ENCODE results near the gene PLA2G2A. TPM values are rescaled to one million over a fixed set of nuclear protein-coding genes. Genes with fewer than 3 reads are reported as not detected.

PLA2G2A gene
- total and polyA plus RNA-seq, 11 donors, result 2.8 to 539 (median 26.5) TPM

- Histone ChIP-seq H3K27me3 (no peaks in the 10 kb centered on the region), H3K4me1 (peaks cover 0 to under 1% (median 0%) of the 10 kb centered on the region in 12 donors), H3K36me3 (no peaks in the 10 kb centered on the region), H3K27ac (no peak overlapping the region), H3K4me3 (no peak overlapping the region), H3K9me3 (peaks cover 0 to 55% (median 19%) of the 10 kb centered on the region in 12 donors)
- TF ChIP-seq POLR2A (IDR thresholded peaks at IDR 0.05), result no peak
- TF ChIP-seq CTCF (IDR thresholded peaks at IDR 0.05), result no peak
- DNase-seq (no peak), ATAC-seq (no peak)
- WGBS, 4 donors, result 77 to 89% (median 87%) methylated on average over 2 of the region's 2 CpGs
- intact Hi-C loops (cut with DNase I), result no loop called here
Observed at GRCh38 chr1:20014153-20014552, 34.7 kb upstream of the PLA2G2A start.

- ATAC-seq (no peak), DNase-seq (no peak)
- intact Hi-C loops (cut with DNase I), result no loop called here
- peaks cover 0 to 11% (median 2%) of the 10 kb centered on the region in 12 donors for H3K4me1 ChIP-seq
- no peaks in the 10 kb centered on the region for H3K36me3 ChIP-seq
- no peak for TF ChIP-seq CTCF (IDR thresholded peaks at IDR 0.05)
- no peaks in the 10 kb centered on the region for H3K27me3 ChIP-seq
- 75 to 94% (median 81%) methylated on average over 1 of the region's 1 CpG for WGBS, 4 donors
- peaks cover 0 to 17% (median 7%) of the 10 kb centered on the region in 12 donors for H3K9me3 ChIP-seq
- H3K27ac ChIP-seq, result no peak overlapping the region
- H3K4me3 ChIP-seq, result no peak overlapping the region
Observed at GRCh38 chr1:20010016-20010415, 30.6 kb upstream of the PLA2G2A start.

GRCh38 chr1:20009212-20009611 lies 29.8 kb upstream of the PLA2G2A start:
- ATAC-seq (no peak), DNase-seq (no peak)
- no peaks in the 10 kb centered on the region for H3K27me3 ChIP-seq
- no peak for TF ChIP-seq POLR2A (IDR thresholded peaks at IDR 0.05)
- TF ChIP-seq CTCF (IDR thresholded peaks at IDR 0.05), result no peak
- no peaks in the 10 kb centered on the region for H3K36me3 ChIP-seq
- intact Hi-C loops (cut with DNase I), result no loop called here
- peak overlapping the region in 9 of 12 donors; percentile 27 to 87 (median 66) for H3K27ac ChIP-seq
- WGBS, 4 donors, result 56 to 84% (median 63%) methylated on average over 1 of the region's 1 CpG
- H3K9me3 ChIP-seq, result peaks cover 0 to 9% (median 5%) of the 10 kb centered on the region in 12 donors
- peaks cover 0 to 11% (median 2%) of the 10 kb centered on the region in 12 donors for H3K4me1 ChIP-seq
- no peak overlapping the region for H3K4me3 ChIP-seq

GRCh38 chr1:20008391-20008841 lies 29.0 kb upstream of the PLA2G2A start:
- H3K4me3 ChIP-seq, result no peak overlapping the region
- TF ChIP-seq CTCF (IDR thresholded peaks at IDR 0.05) (no peak), POLR2A (IDR thresholded peaks at IDR 0.05) (no peak)
- H3K36me3 ChIP-seq, result no peaks in the 10 kb centered on the region
- 42 to 63% (median 51%) methylated on average over 2 of the region's 2 CpGs for WGBS, 4 donors
- intact Hi-C loops (cut with DNase I), result no loop called here
- no peaks in the 10 kb centered on the region for H3K27me3 ChIP-seq
- DNase-seq (peak in 4 of 5 donors; percentile 68 to 78 (median 70)), ATAC-seq (peak; percentile 92 to 98 (median 98))
- peak overlapping the region in 10 of 12 donors; percentile 5 to 87 (median 68) for H3K27ac ChIP-seq
- peaks cover 0 to 1% (median 0%) of the 10 kb centered on the region in 12 donors for H3K9me3 ChIP-seq
- peaks cover 0 to 11% (median 2%) of the 10 kb centered on the region in 12 donors for H3K4me1 ChIP-seq
